PC-3 (cell line): Measurements from ENCODE around the gene PNPT1. TPM values are rescaled to one million over a fixed set of nuclear protein-coding genes. Genes with fewer than 3 reads are reported as not detected.

ENCODE experiments used
- ATAC-seq: fragments of 200-7000 bp; cut with Tn5 transposase; 2 replicates; pipeline ENCODE4 v1.9.1; 2020; ENCODE audit warnings: mild to moderate bottlenecking, moderate library complexity
- BruUV-seq: library from RNA; stranded (reverse); fragments of 400-500 nt; replicated peaks from 2 replicates; lab custom pipeline; 2021; lab: Mats Ljungman, UMichigan
- CTCF ChIA-PET: fragments of 300-600 bp; sonication (Branson Sonifier 250); formaldehyde crosslinking; loops from one replicate; lab custom pipeline; 2022; ENCODE audit warnings: antibody characterized with exemption; lab: Charles Lee
- POLR2A ChIA-PET: fragments of 300-600 bp; sonication (Branson Sonifier 250); formaldehyde crosslinking; loops from one replicate; lab custom pipeline; 2022; ENCODE audit warnings: antibody characterized with exemption; ENCODE audit not compliant: unreplicated experiment; lab: Charles Lee
- DNase-seq: peaks from one replicate; pipeline ENCODE4 v3.0.0-alpha.2; 2015
- H2AFZ ChIP-seq: fragments of 300-600 bp; sonication (generic); 2 replicates; pipeline ENCODE4 v1.6.0; 2016; ENCODE audit warnings: antibody characterized with exemption, low read length
- H3F3A ChIP-seq: fragments of 300-600 bp; sonication (generic); one replicate; pipeline ENCODE4 v1.6.0; 2017; ENCODE audit warnings: antibody characterized with exemption, low read length, control low read depth, mild to moderate bottlenecking; ENCODE audit not compliant: unreplicated experiment
- H3K27ac ChIP-seq: fragments of 300-600 bp; sonication (generic); 2 replicates; pipeline ENCODE4 v1.5.1; 2016; ENCODE audit warnings: mild to moderate bottlenecking, low read length
- H3K27me3 ChIP-seq: fragments of 300-600 bp; sonication (generic); 2 replicates; pipeline ENCODE4 v1.6.1; 2016; ENCODE audit warnings: low read length, mixed read lengths
- H3K36me3 ChIP-seq: fragments of 300-600 bp; sonication (generic); 2 replicates; pipeline ENCODE4 v1.6.1; 2016; ENCODE audit warnings: low read depth, mixed run types, low read length, mixed read lengths
- H3K4me1 ChIP-seq: fragments of 300-600 bp; sonication (generic); 2 replicates; pipeline ENCODE4 v1.5.1; 2016; ENCODE audit warnings: low read length; ENCODE audit not compliant: insufficient read depth
- H3K4me2 ChIP-seq: fragments of 300-600 bp; sonication (generic); 2 replicates; pipeline ENCODE4 v1.6.0; 2016; ENCODE audit warnings: low read length
- H3K4me3 ChIP-seq: fragments of 300-600 bp; sonication (generic); 2 replicates; pipeline ENCODE4 v1.5.1; 2016; ENCODE audit warnings: mild to moderate bottlenecking, low read length, mixed read lengths
- H3K79me2 ChIP-seq: fragments of 300-600 bp; sonication (generic); 2 replicates; pipeline ENCODE4 v1.6.1; 2017; ENCODE audit warnings: low read length, mixed read lengths
- H3K9ac ChIP-seq: fragments of 300-600 bp; sonication (generic); 2 replicates; pipeline ENCODE4 v1.6.0; 2016; ENCODE audit warnings: mild to moderate bottlenecking, low read length
- H3K9me2 ChIP-seq: fragments of 300-600 bp; sonication (generic); replicated peaks from 2 replicates; pipeline ENCODE4 v1.6.1; 2016; ENCODE audit warnings: mixed run types, low read length, mixed read lengths
- H3K9me3 ChIP-seq: fragments of 300-600 bp; sonication (generic); 2 replicates; pipeline ENCODE4 v1.6.1; 2016; ENCODE audit warnings: low read length, mixed read lengths
- H4K20me1 ChIP-seq: fragments of 300-600 bp; sonication (generic); 2 replicates; pipeline ENCODE4 v1.6.1; 2016; ENCODE audit warnings: low read length, mixed read lengths
- CTCF ChIP-seq: fragments of 300-600 bp; sonication (generic); conservative IDR thresholded peaks from 2 replicates; pipeline ENCODE4 v1.5.1; 2017; ENCODE audit warnings: antibody characterized with exemption, low read depth, mild to moderate bottlenecking, low read length
- EZH2 ChIP-seq: fragments of 300-600 bp; sonication (generic); IDR thresholded peaks from one replicate; pipeline ENCODE4 v1.6.1; 2017; ENCODE audit warnings: antibody characterized with exemption, mild to moderate bottlenecking, low read length; ENCODE audit not compliant: unreplicated experiment
- EZH2phosphoT487 ChIP-seq: fragments of 300-600 bp; sonication (generic); IDR thresholded peaks from 2 replicates; pipeline ENCODE4 v1.6.1; 2018; ENCODE audit warnings: mild to moderate bottlenecking, antibody characterized with exemption, low read length, borderline replicate concordance
- intact Hi-C: fragments of 100-400 bp; cut with micrococcal nuclease; formaldehyde crosslinking; loops from 2 replicates; pipeline ENCODE4 v1.9.0; 2023
- total RNA-seq: library from RNA; depleted of rRNA; stranded (reverse); fragments of >200 nt; gene quantifications from 2 replicates; pipeline ENCODE4 v1.2.3, GENCODE V29; 2014

PNPT1 gene
- total RNA-seq, 1 experiment from 2014 or later = 43.6 TPM

GRCh38 chr2:55595536-55595935 lies 98.1 kb downstream of the PNPT1 start:
- H3K4me2 ChIP-seq = no peak overlapping the region
- no peak for ATAC-seq
- H3F3A ChIP-seq = no peaks in the 10 kb centered on the region
- peaks cover 34% of the 10 kb centered on the region for H3K79me2 ChIP-seq
- POLR2A ChIA-PET = no interaction called here
- no peak overlapping the region for H3K27ac ChIP-seq
- no peak overlapping the region for H2AFZ ChIP-seq
- H3K9me3 ChIP-seq = no peaks in the 10 kb centered on the region
- H3K27me3 ChIP-seq = no peaks in the 10 kb centered on the region
- no peak overlapping the region for H3K4me3 ChIP-seq
- TF ChIP-seq EZH2phosphoT487 = no peak
- no peak for TF ChIP-seq CTCF
- TF ChIP-seq EZH2 = no peak
- H3K36me3 ChIP-seq = peaks cover 10% of the 10 kb centered on the region; the same call in 1 of the 2 replicates
- intact Hi-C loops = no loop called here
- H4K20me1 ChIP-seq = no peaks in the 10 kb centered on the region
- no peak overlapping the region for H3K9ac ChIP-seq
- DNase-seq = no peak
- no TSS peak for BruUV-seq
- CTCF ChIA-PET = no interaction called here
- peaks cover 10% of the 10 kb centered on the region for H3K4me1 ChIP-seq
- H3K9me2 ChIP-seq = no peaks in the 10 kb centered on the region

GRCh38 chr2:55592130-55592529 lies 101.5 kb downstream of the PNPT1 start:
- H3K4me3 ChIP-seq = no peak overlapping the region
- intact Hi-C loops = no loop called here
- no peak overlapping the region for H3K9ac ChIP-seq
- H4K20me1 ChIP-seq = no peaks in the 10 kb centered on the region
- no peaks in the 10 kb centered on the region for H3K9me3 ChIP-seq
- H3F3A ChIP-seq = no peaks in the 10 kb centered on the region
- TF ChIP-seq EZH2phosphoT487 = no peak
- TF ChIP-seq CTCF = no peak
- no peak for TF ChIP-seq EZH2
- H3K27me3 ChIP-seq = no peaks in the 10 kb centered on the region
- no TSS peak for BruUV-seq
- peaks cover 6% of the 10 kb centered on the region for H3K36me3 ChIP-seq
- ChIA-PET POLR2A (no interaction called here), CTCF (no interaction called here)
- H2AFZ ChIP-seq = no peak overlapping the region
- peaks cover 13% of the 10 kb centered on the region for H3K4me1 ChIP-seq
- DNase-seq = no peak
- no peak for ATAC-seq
- no peak overlapping the region for H3K4me2 ChIP-seq
- H3K27ac ChIP-seq = no peak overlapping the region
- H3K9me2 ChIP-seq = no peaks in the 10 kb centered on the region
- peaks cover 47% of the 10 kb centered on the region for H3K79me2 ChIP-seq

- BruUV-seq = no TSS peak
- peak overlapping the region; percentile 44 for H3K27ac ChIP-seq
- intact Hi-C loops = no loop called here
Measured at GRCh38 chr2:55590810-55591440, 102.7 kb downstream of the PNPT1 start.

More at GRCh38 chr2:55590810-55591440, 102.7 kb downstream of the PNPT1 start:
- Histone ChIP-seq H3F3A (peaks cover 3% of the 10 kb centered on the region), H3K4me1 (peaks cover 23% of the 10 kb centered on the region), H3K27me3 (no peaks in the 10 kb centered on the region), H3K9me2 (no peaks in the 10 kb centered on the region), H3K4me3 (no peak overlapping the region), H3K4me2 (peak overlapping the region; percentile 45), H2AFZ (no peak overlapping the region), H3K9me3 (no peaks in the 10 kb centered on the region), H3K36me3 (peaks cover 9% of the 10 kb centered on the region), H3K79me2 (peaks cover 48% of the 10 kb centered on the region), H4K20me1 (no peaks in the 10 kb centered on the region), H3K9ac (peak overlapping the region; percentile 9; the same call in 1 of the 2 replicates)
- peak; percentile 91 for DNase-seq
- POLR2A ChIA-PET = no interaction called here
- peak; percentile 94 for ATAC-seq
- TF ChIP-seq EZH2 = no peak
- no peak for TF ChIP-seq EZH2phosphoT487
- TF ChIP-seq CTCF = no peak
- CTCF ChIA-PET = no interaction called here
